ENCODE data around the gene ACTN1. TPM values are rescaled to one million over a fixed set of nuclear protein-coding genes. Genes with fewer than 3 reads are reported as not detected.

ACTN1 gene
- total and polyA plus RNA-seq, 10 of the 15 experiments (the other 5 are each of a cell fraction or from before 2014, with no cell fraction given) = 0.14 to 39.4 (median 2.6) TPM

GRCh38 chr14:68897559-68898155 is 81.4 kb downstream of the ACTN1 start:
- BruUV-seq (replicated peaks) = no TSS peak
- Histone ChIP-seq H3K4me3 (no peak overlapping the region), H3K36me3 (ENCODE audit: control insufficient read depth in 2 of 2, insufficient read depth in 2 of 2, low read length in 1 of 2) (peaks cover 0 to 3% of the 10 kb centered on the region in 2 experiments; a peak in 2 of 4 replicates), H4K20me1 (ENCODE audit: control insufficient read depth, insufficient read depth) (no peaks in the 10 kb centered on the region), H3K9me3 (replicated peaks; ENCODE audit: control insufficient read depth, insufficient read depth, low read length) (no peaks in the 10 kb centered on the region), H3K4me1 (ENCODE audit: control insufficient read depth, insufficient read depth, low read length) (no peaks in the 10 kb centered on the region; the same call in 1 of the 2 replicates), H3K9ac (ENCODE audit: control insufficient read depth, insufficient read depth, low read length) (no peak overlapping the region), H3K4me2 (ENCODE audit: control insufficient read depth, insufficient read depth) (no peak overlapping the region), H2AFZ (ENCODE audit: control insufficient read depth, low read depth, low read length) (no peak overlapping the region), H3K27me3 (replicated peaks in 1 of 2; ENCODE audit: control insufficient read depth in 2 of 2, insufficient read depth in 2 of 2, low read length in 1 of 2) (no peaks in the 10 kb centered on the region), H3K27ac (ENCODE audit: control insufficient read depth, insufficient read depth) (no peak overlapping the region), H3K79me2 (ENCODE audit: control insufficient read depth, insufficient read depth, low read length) (no peaks in the 10 kb centered on the region)
- DNase-seq (ENCODE audit: low read depth, low spot score) (no peak), ATAC-seq (peak; percentile 30; the same call in 1 of the 3 replicates), FAIRE-seq (no peak)
- SMC1A ChIA-PET (ENCODE audit: uncharacterized antibody, unreplicated experiment) = no interaction called here
- CTCF ChIA-PET = interaction anchor here (1.4 to 1.7 kb wide), 3 partner anchors 14 to 35 kb away, joined by 3 to 5 read pairs (median 4); no protein-coding TSS in a partner anchor
- 31% methylated on average over 9 of the region's 9 CpGs for WGBS (ENCODE audit: insufficient coverage, insufficient replicate concordance, low lambda C conversion rate, missing lambda C conversion rate)
- POLR2A ChIA-PET = no interaction called here
- intact Hi-C loops (cut with micrococcal nuclease; ENCODE audit: unreplicated experiment) (no loop called here), in situ Hi-C loops (cut with MboI) (no loop called here)
- RAD21 ChIA-PET (ENCODE audit: unreplicated experiment) = no interaction called here
- no peak for TF ChIP-seq PBX3 (IDR thresholded peaks at IDR 0.05; ENCODE audit: insufficient replicate concordance, low read depth, low read length)
- no peak for TF ChIP-seq PRDM15 (CRISPR knock-in tag; IDR thresholded peaks at IDR 0.05)
- TF ChIP-seq ZZZ3 (IDR thresholded peaks at IDR 0.05; ENCODE audit: control insufficient read depth, insufficient read length, low read depth) = no peak
- no peak for TF ChIP-seq NFYB (IDR thresholded peaks at IDR 0.05; ENCODE audit: insufficient read depth, low read depth, low read length)
- TF ChIP-seq MTA3 (IDR thresholded peaks at IDR 0.05; ENCODE audit: borderline replicate concordance, low read length) = no peak
- no peak for TF ChIP-seq PAX8 (IDR thresholded peaks at IDR 0.05)
- TF ChIP-seq BACH1 (IDR thresholded peaks at IDR 0.05; ENCODE audit: borderline replicate concordance) = no peak
- TF ChIP-seq YY1 (IDR thresholded peaks at IDR 0.05; ENCODE audit: low read depth, low read length) = no peak
- TF ChIP-seq MTA2 (IDR thresholded peaks at IDR 0.05; ENCODE audit: low read depth) = no peak
- TF ChIP-seq NFXL1 (IDR thresholded peaks at IDR 0.05; ENCODE audit: borderline replicate concordance) = no peak
- no peak for TF ChIP-seq ETV6 (conservative IDR thresholded peaks at IDR 0.05 in 1 of 2, IDR thresholded peaks at IDR 0.05 in 1 of 2; ENCODE audit: borderline replicate concordance in 1 of 2, low read depth in 1 of 2)
- no peak for TF ChIP-seq SIN3A (IDR thresholded peaks at IDR 0.05; ENCODE audit: low read depth, low read length)
- TF ChIP-seq CEBPZ (IDR thresholded peaks at IDR 0.05; ENCODE audit: low read depth, low read length) = no peak
- TF ChIP-seq SRF (IDR thresholded peaks at IDR 0.05; ENCODE audit: low read depth in 2 of 2, low read length in 2 of 2) = no peak
- TF ChIP-seq WRNIP1 (IDR thresholded peaks at IDR 0.05; ENCODE audit: borderline replicate concordance, low read depth, low read length) = no peak
- no peak for TF ChIP-seq IKZF2 (IDR thresholded peaks at IDR 0.05)
- TF ChIP-seq ZNF274 (IDR thresholded peaks at IDR 0.05; ENCODE audit: insufficient read depth, insufficient read length) = no peak

Data from GM12878 (cell line).